Lung (tissue), 12 donors: ENCODE data around the gene MED13L. TPM values are rescaled to one million over a fixed set of nuclear protein-coding genes. Genes with fewer than 3 reads are reported as not detected.

Experiments used
- ATAC-seq: fragments of 200-7000 bp; cut with Tn5 transposase; one replicate; pipeline ENCODE4 v1.9.1; 2020; ENCODE audit warnings: moderate number of reproducible peaks; ENCODE audit not compliant: insufficient read depth, low FRiP score
- DNase-seq, 3 donors: peaks; one replicate each; pipeline ENCODE4 v3.0.0-alpha.2; 2013 to 2017
- H3K27ac ChIP-seq, 2 donors: one replicate each; pipeline ENCODE4 v1.5.1; 2013; ENCODE audit warnings: mild to moderate bottlenecking in 2 of 2, moderate library complexity in 2 of 2, control low read depth in 1 of 2, inconsistent platforms in 1 of 2, low read depth in 1 of 2, low read length in 1 of 2
- H3K27me3 ChIP-seq, 3 donors: one replicate each; pipeline ENCODE4 v1.5.1; 2013; ENCODE audit warnings: low read length in 2 of 3; ENCODE audit not compliant: control insufficient read depth in 3 of 3, insufficient read depth in 3 of 3
- H3K36me3 ChIP-seq, 4 donors: one replicate each; pipeline ENCODE4 v1.5.1; 2013; ENCODE audit warnings: low read length in 4 of 4, mild to moderate bottlenecking in 1 of 4, moderate library complexity in 1 of 4; ENCODE audit not compliant: control insufficient read depth in 4 of 4, insufficient read depth in 4 of 4
- H3K4me1 ChIP-seq, 5 donors: one replicate each; pipeline ENCODE4 v1.5.1; 2013; ENCODE audit warnings: low read length in 5 of 5, mild to moderate bottlenecking in 2 of 5, moderate library complexity in 1 of 5; ENCODE audit not compliant: control insufficient read depth in 5 of 5, insufficient read depth in 5 of 5
- H3K4me3 ChIP-seq: one replicate; pipeline ENCODE4 v1.5.1; 2013; ENCODE audit warnings: mild to moderate bottlenecking, control low read depth, moderate library complexity
- H3K9ac ChIP-seq, 2 donors: one replicate each; pipeline ENCODE4 v1.5.1; 2013; ENCODE audit warnings: low read length in 2 of 2, control low read depth in 1 of 2; ENCODE audit not compliant: insufficient read depth in 1 of 2
- H3K9me3 ChIP-seq, 4 donors: one replicate each; pipeline ENCODE4 v1.5.1; 2013; ENCODE audit warnings: low read length in 3 of 4, mild to moderate bottlenecking in 1 of 4, moderate library complexity in 1 of 4; ENCODE audit not compliant: control insufficient read depth in 4 of 4, insufficient read depth in 3 of 4
- CTCF ChIP-seq: IDR thresholded peaks from 2 replicates; pipeline ENCODE4 v1.5.1; 2012; ENCODE audit warnings: mild to moderate bottlenecking; ENCODE audit errors: control extremely low read depth, extremely low read depth
- WGBS, 2 donors: extraction: QIAGEN DNeasy Blood & Tissue Kit; methylation state at CpG; one replicate each; pipeline ENCODE4 v1.1.7; 2013; 5-methylcytosine and 5-hydroxymethylcytosine counted together
- polyA plus RNA-seq, 2 donors: library from polyadenylated mRNA; stranded (reverse); fragments of 200-250 nt; gene quantifications; one replicate each; pipeline ENCODE4 v1.2.1, GENCODE V29; 2013
- total RNA-seq, 2 donors: library from RNA; depleted of rRNA in 1 of 2; stranded (reverse); fragments of >200 nt in 1 of 2; gene quantifications; one replicate each; pipeline ENCODE4 v1.2.1, GENCODE V29; 2014 to 2021
- donor health status: control.
- donor health status: control.
- donor health status: Bipolar disorder and iron deficiency.
- donor health status: healthy.
- donor health status: DM: yes; HTN: yes; CAD: no.

Gene MED13L
- total and polyA plus RNA-seq, 4 donors: 18.2 to 329 (median 71.4) TPM

- no peaks in the 10 kb centered on the region for H3K27me3 ChIP-seq
- 88 to 92% methylated on average over 1 of the region's 1 CpG for WGBS, 2 donors
- H3K9me3 ChIP-seq: no peaks in the 10 kb centered on the region
- ATAC-seq: no peak
- no peak overlapping the region for H3K4me3 ChIP-seq
- H3K36me3 ChIP-seq: peaks cover 0 to 4% (median 2%) of the 10 kb centered on the region in 4 donors
- no peak for TF ChIP-seq CTCF
- DNase-seq: no peak
- H3K27ac ChIP-seq: no peak overlapping the region
- no peak overlapping the region for H3K9ac ChIP-seq
- H3K4me1 ChIP-seq: peaks cover 0 to 2% (median 0%) of the 10 kb centered on the region in 5 donors
Observed at GRCh38 chr12:116093915-116094314, 183.6 kb downstream of the MED13L start.

GRCh38 chr12:116092776-116093175 is 184.7 kb downstream of the MED13L start:
- DNase-seq: no peak
- peaks cover 0 to 2% (median 0%) of the 10 kb centered on the region in 5 donors for H3K4me1 ChIP-seq
- no peak for TF ChIP-seq CTCF
- no peaks in the 10 kb centered on the region for H3K9me3 ChIP-seq
- no peak overlapping the region for H3K9ac ChIP-seq
- 93 to 98% methylated on average over 1 of the region's 1 CpG for WGBS, 2 donors
- no peaks in the 10 kb centered on the region for H3K27me3 ChIP-seq
- H3K36me3 ChIP-seq: peaks cover 0 to 4% (median 2%) of the 10 kb centered on the region in 4 donors
- no peak overlapping the region for H3K27ac ChIP-seq
- no peak overlapping the region for H3K4me3 ChIP-seq
- no peak for ATAC-seq

DNA sequence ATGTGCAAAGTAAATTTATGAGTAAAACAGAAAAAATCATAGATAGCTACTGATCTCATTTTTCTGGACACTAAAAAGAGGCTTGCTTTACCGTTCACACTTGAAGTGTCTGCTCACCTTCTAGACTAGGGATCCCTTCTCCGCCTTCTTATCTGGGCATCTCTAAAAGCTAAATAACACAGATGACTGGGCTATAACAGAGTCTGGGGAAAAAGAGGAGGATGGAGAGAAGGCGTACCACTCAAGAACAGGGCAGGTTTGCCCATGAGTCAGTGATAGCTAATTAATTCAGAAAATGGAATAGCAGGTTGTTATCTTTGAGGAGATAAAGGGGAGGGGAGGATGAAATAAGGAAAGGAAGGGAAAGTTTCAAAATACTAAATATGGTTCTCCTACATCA is 185.3 kb downstream of the MED13L start:
- Histone ChIP-seq H3K9me3 (no peaks in the 10 kb centered on the region), H3K36me3 (peaks cover 0 to 4% (median 2%) of the 10 kb centered on the region in 4 donors), H3K9ac (no peak overlapping the region), H3K27ac (no peak overlapping the region), H3K4me3 (no peak overlapping the region), H3K27me3 (no peaks in the 10 kb centered on the region), H3K4me1 (peaks cover 0 to 2% (median 0%) of the 10 kb centered on the region in 5 donors)
- DNase-seq: no peak
- ATAC-seq: no peak
- TF ChIP-seq CTCF: no peak
- 93 to 95% methylated on average over 3 of the region's 3 CpGs for WGBS, 2 donors

DNA sequence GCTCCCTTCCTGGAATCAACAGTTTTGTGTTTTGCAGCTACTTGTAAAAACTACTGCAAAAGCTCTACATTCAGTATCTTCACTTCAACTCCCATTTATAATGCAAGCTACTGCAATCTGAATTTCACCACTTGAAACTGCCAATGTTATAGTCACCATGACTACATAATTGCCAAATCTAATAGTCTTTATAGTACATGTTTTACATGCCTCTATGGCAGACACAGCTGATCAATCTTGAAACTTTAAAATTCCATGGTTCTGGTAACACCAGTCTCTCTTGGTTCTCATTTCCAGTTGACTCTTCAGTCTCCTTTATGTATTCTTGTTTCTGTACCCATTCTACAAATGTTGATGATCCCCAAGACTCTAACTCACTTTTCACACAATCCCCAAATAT is 185.9 kb downstream of the MED13L start:
- H3K9ac ChIP-seq: no peak overlapping the region
- TF ChIP-seq CTCF: no peak
- H3K36me3 ChIP-seq: peaks cover 0 to 4% (median 2%) of the 10 kb centered on the region in 4 donors
- no peak overlapping the region for H3K4me3 ChIP-seq
- no peaks in the 10 kb centered on the region for H3K27me3 ChIP-seq
- H3K9me3 ChIP-seq: no peaks in the 10 kb centered on the region
- H3K4me1 ChIP-seq: peaks cover 0 to 2% (median 0%) of the 10 kb centered on the region in 5 donors
- H3K27ac ChIP-seq: no peak overlapping the region
- DNase-seq (no peak), ATAC-seq (no peak)
